ENCODE data around the gene TCEA2.

DNA sequence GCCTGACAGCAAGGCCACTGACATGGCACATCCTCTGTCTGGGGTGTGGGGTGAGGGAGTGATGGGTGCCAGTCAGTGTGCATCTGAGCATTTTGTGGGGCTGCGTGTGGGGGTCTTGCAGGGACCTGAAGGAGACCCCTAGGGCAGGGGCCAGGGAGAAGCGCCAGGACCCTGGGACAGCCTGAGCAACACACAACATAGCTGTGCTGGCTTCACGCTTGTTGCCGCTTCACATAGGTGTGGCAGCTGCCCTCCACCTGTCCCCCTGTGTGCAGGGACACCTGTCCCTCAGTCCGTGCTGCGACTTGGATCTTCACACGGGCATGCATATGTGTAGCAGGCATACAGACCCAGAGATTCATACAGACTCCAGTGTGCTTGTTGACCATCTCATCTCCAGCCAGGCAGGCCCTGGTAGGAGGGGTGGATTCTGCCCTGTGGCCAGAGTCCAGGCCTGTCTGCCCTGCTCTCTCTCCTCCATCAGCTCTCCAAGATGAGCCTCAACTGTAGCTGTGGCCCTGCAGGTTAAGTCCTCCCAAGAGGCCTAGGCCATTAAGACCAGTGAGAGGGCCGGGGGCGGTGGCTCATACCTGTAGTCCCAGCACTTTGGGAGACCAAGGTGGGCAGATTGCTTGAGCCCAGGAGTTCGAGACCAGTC is 47.5 kb downstream of the TCEA2 start:
- TF ChIP-seq JUND (CRISPR knock-in tag; IDR thresholded peaks at IDR 0.05) (no peak), ZKSCAN1 (IDR thresholded peaks at IDR 0.05; ENCODE audit: low read length) (no peak), RELA (CRISPR knock-in tag; IDR thresholded peaks at IDR 0.05) (no peak), ZNF850 (CRISPR knock-in tag; conservative IDR thresholded peaks at IDR 0.05) (no peak), GATA4 (IDR thresholded peaks at IDR 0.05; ENCODE audit: borderline replicate concordance, low read depth) (no peak), POLR2A (IDR thresholded peaks at IDR 0.05; ENCODE audit: insufficient read depth in 1 of 2, low read depth in 2 of 2, low read length in 2 of 2) (no peak), NFE2 (CRISPR knock-in tag; IDR thresholded peaks at IDR 0.05) (no peak), BRD4 (CRISPR knock-in tag; IDR thresholded peaks at IDR 0.05) (no peak), CREM (IDR thresholded peaks at IDR 0.05) (no peak), CREM (CRISPR knock-in tag; IDR thresholded peaks at IDR 0.05) (no peak), CTCF (CRISPR knock-in tag; IDR thresholded peaks at IDR 0.05) (no peak)
- TF ChIP-seq, protein P1, sequence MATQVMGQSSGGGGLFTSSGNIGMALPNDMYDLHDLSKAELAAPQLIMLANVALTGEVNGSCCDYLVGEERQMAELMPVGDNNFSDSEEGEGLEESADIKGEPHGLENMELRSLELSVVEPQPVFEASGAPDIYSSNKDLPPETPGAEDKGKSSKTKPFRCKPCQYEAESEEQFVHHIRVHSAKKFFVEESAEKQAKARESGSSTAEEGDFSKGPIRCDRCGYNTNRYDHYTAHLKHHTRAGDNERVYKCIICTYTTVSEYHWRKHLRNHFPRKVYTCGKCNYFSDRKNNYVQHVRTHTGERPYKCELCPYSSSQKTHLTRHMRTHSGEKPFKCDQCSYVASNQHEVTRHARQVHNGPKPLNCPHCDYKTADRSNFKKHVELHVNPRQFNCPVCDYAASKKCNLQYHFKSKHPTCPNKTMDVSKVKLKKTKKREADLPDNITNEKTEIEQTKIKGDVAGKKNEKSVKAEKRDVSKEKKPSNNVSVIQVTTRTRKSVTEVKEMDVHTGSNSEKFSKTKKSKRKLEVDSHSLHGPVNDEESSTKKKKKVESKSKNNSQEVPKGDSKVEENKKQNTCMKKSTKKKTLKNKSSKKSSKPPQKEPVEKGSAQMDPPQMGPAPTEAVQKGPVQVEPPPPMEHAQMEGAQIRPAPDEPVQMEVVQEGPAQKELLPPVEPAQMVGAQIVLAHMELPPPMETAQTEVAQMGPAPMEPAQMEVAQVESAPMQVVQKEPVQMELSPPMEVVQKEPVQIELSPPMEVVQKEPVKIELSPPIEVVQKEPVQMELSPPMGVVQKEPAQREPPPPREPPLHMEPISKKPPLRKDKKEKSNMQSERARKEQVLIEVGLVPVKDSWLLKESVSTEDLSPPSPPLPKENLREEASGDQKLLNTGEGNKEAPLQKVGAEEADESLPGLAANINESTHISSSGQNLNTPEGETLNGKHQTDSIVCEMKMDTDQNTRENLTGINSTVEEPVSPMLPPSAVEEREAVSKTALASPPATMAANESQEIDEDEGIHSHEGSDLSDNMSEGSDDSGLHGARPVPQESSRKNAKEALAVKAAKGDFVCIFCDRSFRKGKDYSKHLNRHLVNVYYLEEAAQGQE (IDR thresholded peaks at IDR 0.05; ENCODE audit: borderline replicate concordance in 1 of 2, low read depth in 1 of 2, low read length in 2 of 2): no peak
- TF ChIP-seq, protein P2, sequence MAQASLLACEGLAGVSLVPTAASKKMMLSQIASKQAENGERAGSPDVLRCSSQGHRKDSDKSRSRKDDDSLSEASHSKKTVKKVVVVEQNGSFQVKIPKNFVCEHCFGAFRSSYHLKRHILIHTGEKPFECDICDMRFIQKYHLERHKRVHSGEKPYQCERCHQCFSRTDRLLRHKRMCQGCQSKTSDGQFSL (CRISPR knock-in tag; IDR thresholded peaks at IDR 0.05): no peak
